OCI-LY1 (cell line): ENCODE results near the gene MSL3B.

ENCODE experiments used
- CTCF ChIP-seq: fragments of 200-600 bp; sonication (generic), shearing (Covaris generic); IDR thresholded peaks from 2 replicates; pipeline ENCODE4 v1.5.1; 2017; ENCODE audit warnings: mild to moderate bottlenecking, antibody characterized with exemption, low read length, moderate library complexity, mixed read lengths
- EZH2 ChIP-seq: fragments of 200-600 bp; sonication (generic), shearing (Covaris generic); IDR thresholded peaks from 2 replicates; pipeline ENCODE4 v1.8.0; 2017; ENCODE audit warnings: borderline replicate concordance, mixed run types, mild to moderate bottlenecking, antibody characterized with exemption, low read length, moderate library complexity, mixed read lengths

DNA sequence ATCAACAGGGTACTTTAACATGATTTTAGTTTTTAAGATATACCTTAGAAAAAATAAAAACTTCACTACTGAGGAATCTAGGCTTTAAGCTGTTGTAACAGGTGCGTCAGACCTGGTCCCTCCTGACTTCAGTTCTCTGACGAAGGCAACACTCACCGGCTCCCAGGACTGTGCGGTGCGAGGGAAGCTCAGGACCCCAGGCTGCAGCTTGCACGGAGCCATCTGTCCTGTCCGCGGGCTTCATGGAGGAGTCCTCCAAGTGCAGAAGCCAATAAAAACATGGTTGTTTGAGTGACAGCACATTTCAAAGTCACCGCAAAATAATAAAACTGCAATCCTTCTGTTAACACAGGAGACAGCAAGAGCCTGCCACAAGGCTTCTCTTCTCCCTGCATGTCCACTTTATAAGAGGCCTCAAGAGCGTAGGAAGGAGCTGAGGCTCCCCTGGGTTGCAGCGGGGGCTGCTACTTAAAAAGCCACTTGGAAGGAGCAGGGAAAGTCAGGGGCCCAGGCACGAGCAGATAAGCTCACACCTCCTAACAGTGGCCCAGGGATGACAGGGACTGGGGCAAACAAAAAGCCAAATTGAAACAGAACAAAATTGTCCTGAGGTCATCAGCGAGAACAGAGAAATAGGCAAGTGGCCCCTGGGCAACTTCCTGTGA lies 18.4 kb downstream of the MSL3B start:
- TF ChIP-seq CTCF (no peak), EZH2 (no peak)
